HepG2 (cell line): Measurements from ENCODE around the gene SH2D2A.

Experiments
- CTCF ChIP-seq: sonication (generic); formaldehyde crosslinking; IDR thresholded peaks from 2 replicates; pipeline ENCODE4 v1.5.0; 2020; ENCODE audit warnings: mild to moderate bottlenecking, missing genetic modification reagents, moderate library complexity
- HCFC1 ChIP-seq: fragments of 150-350 bp; IDR thresholded peaks from 2 replicates; pipeline ENCODE4 v1.6.1; 2014; ENCODE audit warnings: low read depth, low read length
- KDM4B ChIP-seq: sonication (generic); formaldehyde crosslinking; IDR thresholded peaks from 2 replicates; pipeline ENCODE4 v1.4.0; 2020; ENCODE audit warnings: missing genetic modification reagents
- TFAP4 ChIP-seq: sonication (generic); IDR thresholded peaks from 2 replicates; pipeline ENCODE4 v1.6.1; 2016; ENCODE audit warnings: low read depth, borderline replicate concordance
- ZBTB33 ChIP-seq: sonication (generic); formaldehyde crosslinking; IDR thresholded peaks from 2 replicates; pipeline ENCODE4 v1.4.0; 2020; ENCODE audit warnings: missing genetic modification reagents
- ZBTB7A ChIP-seq: sonication (generic); formaldehyde crosslinking; IDR thresholded peaks from 2 replicates; pipeline ENCODE4 v1.8.0; 2022; ENCODE audit warnings: mild to moderate bottlenecking, missing genetic modification reagents
- ZNF589 ChIP-seq: sonication (generic); formaldehyde crosslinking; conservative IDR thresholded peaks from 2 replicates; pipeline ENCODE4 v1.8.0; 2022; ENCODE audit warnings: mild to moderate bottlenecking, moderate library complexity, missing genetic modification reagents
- ZNF639 ChIP-seq: conservative IDR thresholded peaks from 2 replicates; pipeline ENCODE4 v1.6.1; 2018; ENCODE audit warnings: missing genetic modification reagents
- ZNF777 ChIP-seq: sonication (generic); formaldehyde crosslinking; IDR thresholded peaks from 2 replicates; pipeline ENCODE4 v1.4.0; 2020; ENCODE audit warnings: missing genetic modification reagents
- ZSCAN29 ChIP-seq: sonication (generic); formaldehyde crosslinking; conservative IDR thresholded peaks from 2 replicates; pipeline ENCODE4 v1.4.0; 2020; ENCODE audit warnings: mild to moderate bottlenecking, missing genetic modification reagents

- TF ChIP-seq ZNF589 (CRISPR knock-in tag) (no peak), TFAP4 (no peak), HCFC1 (no peak), ZBTB33 (CRISPR knock-in tag) (no peak), ZNF639 (CRISPR knock-in tag) (no peak), ZBTB7A (CRISPR knock-in tag) (no peak), ZSCAN29 (CRISPR knock-in tag) (no peak), KDM4B (CRISPR knock-in tag) (no peak), CTCF (no peak), ZNF777 (CRISPR knock-in tag) (no peak)
Measured at GRCh38 chr1:156840898-156841279, 24.2 kb upstream of the SH2D2A start.
